HUES64 (cell line): Measurements from ENCODE around the gene EMP1.

Source experiments
- H3K27ac ChIP-seq: 2 replicates; pipeline ENCODE4 v1.7.0; 2013; ENCODE audit warnings: low read depth, low read length, inconsistent platforms
- H3K27me3 ChIP-seq: 2 replicates; pipeline ENCODE4 v1.6.1; 2013; ENCODE audit warnings: mild to moderate bottlenecking, low read length; ENCODE audit not compliant: insufficient read depth
- H3K36me3 ChIP-seq: 2 replicates; pipeline ENCODE4 v1.6.1; 2013; ENCODE audit warnings: mild to moderate bottlenecking, low read length; ENCODE audit not compliant: insufficient read depth
- H3K4me1 ChIP-seq: 2 replicates; pipeline ENCODE4 v1.6.1; 2013; ENCODE audit warnings: mild to moderate bottlenecking, low read length, moderate library complexity; ENCODE audit not compliant: insufficient read depth
- H3K4me3 ChIP-seq: 2 replicates; pipeline ENCODE4 v1.5.1; 2013; ENCODE audit warnings: mild to moderate bottlenecking, low read length, moderate library complexity
- H3K9ac ChIP-seq: 2 replicates; pipeline ENCODE4 v1.6.1; 2013; ENCODE audit warnings: mild to moderate bottlenecking, low read depth, low read length
- H3K9me3 ChIP-seq: 2 replicates; pipeline ENCODE4 v1.6.1; 2013; ENCODE audit warnings: low read depth, low read length; ENCODE audit not compliant: insufficient read depth
- WGBS: fragments of 150-250, 120-280 bp; methylation state at CpG from one replicate; pipeline ENCODE4 v1.1.7; 2013; ENCODE audit warnings: missing lambda C conversion rate; 5-methylcytosine and 5-hydroxymethylcytosine counted together

The EMP1 gene

GRCh38 chr12:13162904-13163303, 33.6 kb upstream of the EMP1 start:
- H3K9me3 ChIP-seq, result 0 out of 2 replicates have a peak, but pooled peaks cover 3% of the 10 kb centered on the region
- no peaks in the 10 kb centered on the region for H3K36me3 ChIP-seq
- 99% methylated on average over 4 of the region's 4 CpGs for WGBS
- H3K9ac ChIP-seq, result no peak overlapping the region
- H3K27me3 ChIP-seq, result no peaks in the 10 kb centered on the region
- H3K4me1 ChIP-seq, result peaks cover 6% of the 10 kb centered on the region; the same call in 1 of the 2 replicates
- H3K4me3 ChIP-seq, result no peak overlapping the region
- no peak overlapping the region for H3K27ac ChIP-seq

- H3K27me3 ChIP-seq, result no peaks in the 10 kb centered on the region
- H3K36me3 ChIP-seq, result no peaks in the 10 kb centered on the region
- WGBS, result 92% methylated on average over 6 of the region's 8 CpGs
- H3K27ac ChIP-seq, result no peak overlapping the region
- no peak overlapping the region for H3K9ac ChIP-seq
- no peak overlapping the region for H3K4me3 ChIP-seq
- 0 out of 2 replicates have a peak, but pooled peaks cover 5% of the 10 kb centered on the region for H3K9me3 ChIP-seq
- peaks cover 6% of the 10 kb centered on the region; the same call in 1 of the 2 replicates for H3K4me1 ChIP-seq
Observed at GRCh38 chr12:13163868-13164635, 32.5 kb upstream of the EMP1 start.

GRCh38 chr12:13164921-13165616, 31.5 kb upstream of the EMP1 start:
- Histone ChIP-seq H3K27ac (no peak overlapping the region), H3K4me1 (peaks cover 6% of the 10 kb centered on the region; the same call in 1 of the 2 replicates), H3K9me3 (0 out of 2 replicates have a peak, but pooled peaks cover 5% of the 10 kb centered on the region), H3K9ac (no peak overlapping the region), H3K4me3 (no peak overlapping the region), H3K27me3 (no peaks in the 10 kb centered on the region), H3K36me3 (no peaks in the 10 kb centered on the region)
- 93% methylated on average over 5 of the region's 5 CpGs for WGBS

GRCh38 chr12:13165617-13166041, 30.9 kb upstream of the EMP1 start:
- no peak overlapping the region for H3K9ac ChIP-seq
- 0 out of 2 replicates have a peak, but pooled peaks cover 5% of the 10 kb centered on the region for H3K9me3 ChIP-seq
- no peaks in the 10 kb centered on the region for H3K36me3 ChIP-seq
- no peaks in the 10 kb centered on the region for H3K27me3 ChIP-seq
- H3K4me1 ChIP-seq, result peaks cover 8% of the 10 kb centered on the region; the same call in 1 of the 2 replicates
- WGBS, result 66% methylated on average over 3 of the region's 3 CpGs
- no peak overlapping the region for H3K27ac ChIP-seq
- no peak overlapping the region for H3K4me3 ChIP-seq

GRCh38 chr12:13167226-13167625, 29.3 kb upstream of the EMP1 start:
- no peaks in the 10 kb centered on the region for H3K36me3 ChIP-seq
- no peak overlapping the region for H3K27ac ChIP-seq
- no peak overlapping the region for H3K9ac ChIP-seq
- H3K4me1 ChIP-seq, result peaks cover 20% of the 10 kb centered on the region
- no peak overlapping the region for H3K4me3 ChIP-seq
- H3K27me3 ChIP-seq, result no peaks in the 10 kb centered on the region
- WGBS, result 84% methylated on average over 3 of the region's 3 CpGs
- H3K9me3 ChIP-seq, result 0 out of 2 replicates have a peak, but pooled peaks cover 5% of the 10 kb centered on the region

- 97% methylated on average over 4 of the region's 4 CpGs for WGBS
- Histone ChIP-seq H3K4me1 (peaks cover 27% of the 10 kb centered on the region), H3K9ac (no peak overlapping the region), H3K36me3 (no peaks in the 10 kb centered on the region), H3K4me3 (no peak overlapping the region), H3K27me3 (no peaks in the 10 kb centered on the region), H3K9me3 (0 out of 2 replicates have a peak, but pooled peaks cover 5% of the 10 kb centered on the region), H3K27ac (no peak overlapping the region)
Observed at GRCh38 chr12:13167906-13168305, 28.6 kb upstream of the EMP1 start.

- 0 out of 2 replicates have a peak, but pooled peaks cover 5% of the 10 kb centered on the region for H3K9me3 ChIP-seq
- no peaks in the 10 kb centered on the region for H3K27me3 ChIP-seq
- H3K27ac ChIP-seq, result no peak overlapping the region
- no peak overlapping the region for H3K4me3 ChIP-seq
- 89% methylated on average over 1 of the region's 1 CpG for WGBS
- H3K4me1 ChIP-seq, result peaks cover 41% of the 10 kb centered on the region
- no peak overlapping the region for H3K9ac ChIP-seq
- no peaks in the 10 kb centered on the region for H3K36me3 ChIP-seq
Observed at GRCh38 chr12:13169272-13169671, 27.3 kb upstream of the EMP1 start.

GRCh38 chr12:13170892-13171490, 25.5 kb upstream of the EMP1 start:
- peaks cover 35% of the 10 kb centered on the region for H3K4me1 ChIP-seq
- H3K27ac ChIP-seq, result no peak overlapping the region
- 0 out of 2 replicates have a peak, but pooled peaks cover 5% of the 10 kb centered on the region for H3K9me3 ChIP-seq
- no peaks in the 10 kb centered on the region for H3K36me3 ChIP-seq
- 89% methylated on average over 4 of the region's 4 CpGs for WGBS
- H3K27me3 ChIP-seq, result no peaks in the 10 kb centered on the region
- no peak overlapping the region for H3K9ac ChIP-seq
- H3K4me3 ChIP-seq, result no peak overlapping the region

GRCh38 chr12:13171921-13172859, 24.3 kb upstream of the EMP1 start:
- Histone ChIP-seq H3K27ac (no peak overlapping the region; the same call in 1 of the 2 replicates), H3K27me3 (no peaks in the 10 kb centered on the region), H3K9ac (no peak overlapping the region), H3K4me1 (peaks cover 35% of the 10 kb centered on the region), H3K9me3 (0 out of 2 replicates have a peak, but pooled peaks cover 5% of the 10 kb centered on the region), H3K36me3 (no peaks in the 10 kb centered on the region), H3K4me3 (no peak overlapping the region)
- 78% methylated on average over 14 of the region's 14 CpGs for WGBS
